ENCODE results near the gene VPS13A.
"Not testable (repeated sequence)": the region's sequence is repeated elsewhere in the genome, so short reads cannot be mapped to it uniquely, and the experiment has no call there.

VPS13A gene

GRCh38 chr9:77305622-77306400 lies 128.5 kb downstream of the VPS13A start:
- DNase-seq, result no peak

- DNase-seq, result no peak
Measured at GRCh38 chr9:77307166-77307565, 129.8 kb downstream of the VPS13A start.

- DNase-seq, result no peak
Measured at GRCh38 chr9:77316058-77316457, 138.7 kb downstream of the VPS13A start.

- DNase-seq, result no peak
Measured at GRCh38 chr9:77325058-77325457, 147.7 kb downstream of the VPS13A start.

GRCh38 chr9:77328102-77328501 lies 150.8 kb downstream of the VPS13A start:
- no peak for DNase-seq

GRCh38 chr9:77370064-77370463 lies 192.7 kb downstream of the VPS13A start:
- no peak for DNase-seq

GRCh38 chr9:77374266-77374665 lies 196.9 kb downstream of the VPS13A start:
- DNase-seq, result no peak

GRCh38 chr9:77375956-77376532 lies 198.7 kb downstream of the VPS13A start:
- DNase-seq, result no peak

GRCh38 chr9:77384406-77384805 lies 207.1 kb downstream of the VPS13A start:
- no peak for DNase-seq

- DNase-seq, result no peak
Measured at GRCh38 chr9:77386187-77386586, 208.9 kb downstream of the VPS13A start.

GRCh38 chr9:77391834-77392233 lies 214.5 kb downstream of the VPS13A start:
- no peak for DNase-seq

GRCh38 chr9:77392328-77392727 lies 215.0 kb downstream of the VPS13A start:
- no peak for DNase-seq

GRCh38 chr9:77398581-77398980 lies 221.2 kb downstream of the VPS13A start:
- not testable (repeated sequence) for DNase-seq

GRCh38 chr9:77399964-77400363 lies 222.6 kb downstream of the VPS13A start:
- DNase-seq, result no peak

- DNase-seq, result no peak
Measured at GRCh38 chr9:77402286-77402685, 225.0 kb downstream of the VPS13A start.

GRCh38 chr9:77403239-77403638 lies 225.9 kb downstream of the VPS13A start:
- no peak for DNase-seq

GRCh38 chr9:77408521-77408920 lies 231.2 kb downstream of the VPS13A start:
- not testable (repeated sequence) for DNase-seq

- no peak for DNase-seq
Measured at GRCh38 chr9:77417566-77417965, 240.2 kb downstream of the VPS13A start.

GRCh38 chr9:77418226-77418625 lies 240.9 kb downstream of the VPS13A start:
- no peak for DNase-seq

- DNase-seq, result no peak
Measured at GRCh38 chr9:77420641-77421040, 243.3 kb downstream of the VPS13A start.

GRCh38 chr9:77421506-77422265 lies 244.4 kb downstream of the VPS13A start:
- DNase-seq, result no peak

GRCh38 chr9:77422969-77423368 lies 245.6 kb downstream of the VPS13A start:
- DNase-seq, result no peak

GRCh38 chr9:77423841-77424240 lies 246.5 kb downstream of the VPS13A start:
- DNase-seq, result no peak

- DNase-seq, result no peak
Measured at GRCh38 chr9:77424993-77425392, 247.7 kb downstream of the VPS13A start.

Measured in SHP77 treated with DMSO at 0.1 percent for 48 hours (cell line).